NCI-H345 treated with DMSO at 0.1 percent for 48 hours (cell line): Measurements from ENCODE around the gene CYP8B1.
"Not testable (repeated sequence)": the region's sequence is repeated elsewhere in the genome, so short reads cannot be mapped to it uniquely, and the experiment has no call there.

Experiments
- DNase-seq: peaks from one replicate; lab custom pipeline; 2025; ENCODE audit not compliant: unreplicated experiment; lab: John Stamatoyannopoulos, UW

The CYP8B1 gene

GRCh38 chr3:42886294-42886822 lies 10.7 kb upstream of the CYP8B1 start:
- DNase-seq: no peak

GRCh38 chr3:42884324-42884723 lies 8.6 kb upstream of the CYP8B1 start:
- DNase-seq: no peak

GRCh38 chr3:42883251-42883930 lies 7.7 kb upstream of the CYP8B1 start:
- not testable (repeated sequence) for DNase-seq

GRCh38 chr3:42880601-42881451 lies 5.1 kb upstream of the CYP8B1 start:
- peak; percentile 44 for DNase-seq

GRCh38 chr3:42880183-42880582 lies 4.5 kb upstream of the CYP8B1 start:
- no peak for DNase-seq

GRCh38 chr3:42877881-42878280 lies 2.2 kb upstream of the CYP8B1 start:
- no peak for DNase-seq

- no peak for DNase-seq
Observed at GRCh38 chr3:42876940-42877720, 1.5 kb upstream of the CYP8B1 start.

- no peak for DNase-seq
Observed at GRCh38 chr3:42876401-42876800, 722 bp upstream of the CYP8B1 start.

GRCh38 chr3:42874749-42875148 lies 930 bp downstream of the CYP8B1 start:
- DNase-seq: no peak

- no peak for DNase-seq
Observed at GRCh38 chr3:42873221-42873982, 2.3 kb downstream of the CYP8B1 start.

GRCh38 chr3:42872718-42873117 lies 3.0 kb downstream of the CYP8B1 start:
- DNase-seq: no peak

GRCh38 chr3:42871592-42872196 lies 4.0 kb downstream of the CYP8B1 start:
- DNase-seq: no peak

- no peak for DNase-seq
Observed at GRCh38 chr3:42868841-42869240, 6.8 kb downstream of the CYP8B1 start.

GRCh38 chr3:42867138-42867537 lies 8.5 kb downstream of the CYP8B1 start:
- DNase-seq: no peak

- DNase-seq: no peak
Observed at GRCh38 chr3:42865256-42865655, 10.4 kb downstream of the CYP8B1 start.

- DNase-seq: no peak
Observed at GRCh38 chr3:42864321-42864950, 11.2 kb downstream of the CYP8B1 start.

GRCh38 chr3:42856544-42856943 lies 19.1 kb downstream of the CYP8B1 start:
- no peak for DNase-seq

- DNase-seq: no peak
Observed at GRCh38 chr3:42855547-42856380, 19.9 kb downstream of the CYP8B1 start.

- DNase-seq: no peak
Observed at GRCh38 chr3:42855219-42855546, 20.5 kb downstream of the CYP8B1 start.
